NCI-H1694 (cell line): ENCODE results near the gene FCER1G.
A peak's percentile ranks its signal among the peaks of the same experiment; 100 is the strongest.
"Not testable (repeated sequence)": the region's sequence is repeated elsewhere in the genome, so short reads cannot be mapped to it uniquely, and the experiment has no call there.

Experiments used
- DNase-seq: peaks from one replicate; lab custom pipeline; 2025; lab: John Stamatoyannopoulos, UW

FCER1G gene

GRCh38 chr1:161207173-161207572 is 7.9 kb upstream of the FCER1G start:
- no peak for DNase-seq

- DNase-seq: peak; percentile 62
These were observed 5.2 kb upstream of the FCER1G start for GRCh38 chr1:161209790-161210409.

- no peak for DNase-seq
These were observed 726 bp upstream of the FCER1G start for GRCh38 chr1:161214369-161214768.

DNA sequence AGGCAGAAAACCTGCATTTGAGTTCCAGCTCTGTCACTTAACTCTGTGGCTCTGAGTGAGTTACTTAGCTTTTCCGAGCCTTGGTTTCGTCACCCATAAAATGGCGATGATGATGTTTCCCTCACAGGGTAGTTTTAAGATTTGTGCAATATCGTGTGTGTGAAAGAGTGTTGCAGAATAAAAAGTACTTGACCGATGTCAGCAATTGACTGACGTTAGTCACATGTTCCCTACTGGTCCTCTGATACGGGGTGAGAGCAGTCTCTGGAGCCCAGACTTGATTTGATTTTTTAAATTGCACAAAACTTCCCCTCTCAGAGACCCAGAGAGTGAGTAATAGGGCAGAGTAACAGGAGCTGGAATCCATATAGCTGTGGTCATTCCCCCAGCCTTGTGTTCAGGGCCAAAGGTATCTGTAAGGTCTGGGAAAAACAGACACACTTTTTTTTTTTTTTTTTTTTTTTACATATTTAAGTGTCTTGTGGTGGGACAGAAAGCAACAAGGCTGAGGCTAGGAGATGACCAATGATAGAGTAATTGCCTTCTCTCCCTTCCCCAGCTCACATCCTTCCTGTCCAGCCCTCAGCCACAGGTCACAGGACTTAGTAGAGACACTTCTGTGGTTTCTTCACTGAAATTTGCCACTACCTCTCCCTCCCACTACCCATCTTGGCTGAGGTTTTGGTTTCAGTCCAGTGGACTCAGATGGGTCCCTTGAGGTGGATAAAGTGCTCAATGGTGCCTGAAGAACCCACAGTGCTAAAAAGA is 2.0 kb downstream of the FCER1G start:
- no peak for DNase-seq

- no peak for DNase-seq
These were observed 2.7 kb downstream of the FCER1G start for GRCh38 chr1:161217831-161218230.

GRCh38 chr1:161218301-161219077 is 3.4 kb downstream of the FCER1G start:
- no peak for DNase-seq

DNA sequence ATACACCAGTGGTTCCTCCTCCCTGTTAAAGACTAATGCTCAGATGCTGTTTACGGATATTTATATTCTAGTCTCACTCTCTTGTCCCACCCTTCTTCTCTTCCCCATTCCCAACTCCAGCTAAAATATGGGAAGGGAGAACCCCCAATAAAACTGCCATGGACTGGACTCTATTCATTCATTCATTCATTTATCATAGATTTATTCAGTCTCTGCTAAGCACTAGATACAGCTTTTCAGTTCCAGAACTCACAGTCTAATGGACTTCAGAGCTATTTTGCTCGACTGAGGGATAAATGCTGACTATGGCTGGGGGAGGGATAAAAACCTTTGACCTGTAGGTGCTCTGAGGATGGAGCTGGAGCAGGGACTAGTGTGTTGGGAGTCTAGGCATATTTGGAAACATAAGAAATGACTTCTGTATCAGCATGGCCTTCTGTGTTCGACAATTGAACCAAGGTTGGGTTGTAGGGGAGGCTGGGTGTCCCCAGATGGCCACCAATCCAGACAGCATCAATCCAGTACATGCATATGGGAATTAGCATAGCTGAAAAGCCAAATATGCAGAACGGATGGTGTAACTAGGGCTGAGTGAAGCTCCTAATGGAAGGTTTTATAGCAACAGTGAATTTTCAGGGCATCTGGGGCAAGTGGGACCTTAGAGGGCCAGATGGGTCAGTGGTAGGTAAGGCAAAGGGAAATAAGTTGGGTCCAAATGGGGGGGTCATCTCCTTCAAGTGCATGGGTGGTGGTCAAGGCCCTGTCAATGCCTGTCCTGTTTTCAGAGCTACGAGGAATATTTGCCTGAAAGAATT is 4.2 kb downstream of the FCER1G start:
- DNase-seq: no peak

GRCh38 chr1:161220002-161220401 is 4.9 kb downstream of the FCER1G start:
- DNase-seq: no peak

- no peak for DNase-seq
These were observed 7.3 kb downstream of the FCER1G start for GRCh38 chr1:161222175-161223019.

DNA sequence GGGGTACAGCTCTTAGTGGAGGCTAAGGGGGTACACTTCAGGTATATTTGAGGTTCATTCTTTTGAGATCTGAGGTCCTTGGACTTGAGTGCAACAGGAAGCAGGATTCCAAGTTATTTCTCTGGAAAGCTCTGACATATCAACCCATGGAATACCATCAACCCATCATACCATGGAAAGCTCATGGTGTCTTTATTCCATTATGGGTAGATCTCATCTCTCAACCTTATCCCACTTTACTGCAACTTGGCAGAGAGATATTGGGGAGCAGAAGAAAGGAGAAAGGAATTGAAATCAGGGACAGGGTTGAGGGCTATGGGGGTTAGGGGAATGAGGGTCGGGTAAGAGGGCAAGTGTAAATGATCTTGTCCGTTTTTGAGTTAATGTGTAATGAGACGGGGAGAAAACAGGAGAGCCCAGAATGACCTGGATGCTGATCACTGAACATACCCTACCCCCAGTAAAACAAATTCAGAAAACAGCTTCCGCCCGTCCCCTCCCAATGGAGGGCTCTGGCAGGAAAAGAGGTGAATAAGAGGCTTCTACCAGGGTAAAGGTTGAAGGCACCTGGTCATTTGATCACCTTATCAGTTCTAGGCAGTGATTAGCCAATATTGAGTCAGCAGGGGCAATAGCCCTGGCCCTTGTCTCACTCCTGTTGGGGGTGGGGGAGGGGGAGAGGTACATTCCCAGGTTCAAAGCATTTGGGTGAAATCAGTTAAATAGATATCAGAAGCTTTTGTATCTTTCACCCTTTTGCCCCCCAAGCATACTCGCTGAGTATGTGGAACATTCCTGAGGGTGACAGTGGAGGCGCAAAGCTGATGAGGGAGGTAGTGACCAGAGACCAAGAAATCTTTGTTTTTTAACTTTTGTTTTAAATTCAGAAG is 9.0 kb downstream of the FCER1G start:
- DNase-seq: no peak

GRCh38 chr1:161224695-161225087 is 9.6 kb downstream of the FCER1G start:
- DNase-seq: not testable (repeated sequence)

- DNase-seq: no peak
These were observed 10.1 kb downstream of the FCER1G start for GRCh38 chr1:161225178-161225533.

DNA sequence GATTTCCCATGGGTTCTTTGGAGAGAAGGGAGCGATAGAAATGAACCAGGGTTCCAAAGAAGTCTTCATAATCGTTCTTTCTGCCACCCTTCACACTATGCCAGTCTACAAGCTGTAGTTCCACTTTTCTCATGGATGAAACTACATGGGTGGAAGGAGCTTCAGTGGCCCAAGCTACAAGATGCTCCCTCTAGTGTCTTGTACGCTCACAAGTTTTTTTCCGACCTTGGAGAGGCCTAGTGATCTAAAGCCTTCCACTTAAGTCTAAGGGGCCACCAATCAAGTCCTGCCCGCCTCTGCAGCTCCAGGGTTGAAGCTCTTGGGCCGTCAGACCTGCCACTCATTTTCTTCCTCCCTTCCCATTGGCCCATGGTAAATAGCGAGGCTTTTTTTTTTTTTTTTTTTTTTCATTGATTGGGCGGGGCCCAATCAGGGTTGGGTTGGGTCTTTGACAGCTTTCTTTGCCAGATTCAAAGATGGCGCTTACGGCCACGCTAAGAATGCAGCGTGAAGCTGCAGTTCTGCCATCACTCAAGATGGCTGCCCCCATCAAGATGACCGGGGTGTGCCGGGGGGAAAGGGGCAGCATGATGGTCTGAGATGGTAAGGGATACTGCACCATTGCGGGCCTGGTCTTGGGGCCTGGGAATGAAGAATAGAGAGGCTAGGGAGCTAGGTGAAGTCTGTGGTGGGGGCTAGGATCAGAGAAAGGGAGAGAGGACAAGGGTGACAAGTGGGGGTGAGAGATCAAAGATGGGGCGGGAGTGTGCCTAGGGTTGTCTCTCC is 10.6 kb downstream of the FCER1G start, which contains the start of gene TOMM40L:
Gene TOMM40L, plus strand, starts transcription at position 527 of the 786 bp plus-strand sequence. CDS start 430 bp downstream, outside the sequence.
- peak; percentile 99 for DNase-seq

GRCh38 chr1:161226320-161226711 is 11.2 kb downstream of the FCER1G start:
- no peak for DNase-seq

GRCh38 chr1:161226759-161227158 is 11.7 kb downstream of the FCER1G start:
- no peak for DNase-seq

DNA sequence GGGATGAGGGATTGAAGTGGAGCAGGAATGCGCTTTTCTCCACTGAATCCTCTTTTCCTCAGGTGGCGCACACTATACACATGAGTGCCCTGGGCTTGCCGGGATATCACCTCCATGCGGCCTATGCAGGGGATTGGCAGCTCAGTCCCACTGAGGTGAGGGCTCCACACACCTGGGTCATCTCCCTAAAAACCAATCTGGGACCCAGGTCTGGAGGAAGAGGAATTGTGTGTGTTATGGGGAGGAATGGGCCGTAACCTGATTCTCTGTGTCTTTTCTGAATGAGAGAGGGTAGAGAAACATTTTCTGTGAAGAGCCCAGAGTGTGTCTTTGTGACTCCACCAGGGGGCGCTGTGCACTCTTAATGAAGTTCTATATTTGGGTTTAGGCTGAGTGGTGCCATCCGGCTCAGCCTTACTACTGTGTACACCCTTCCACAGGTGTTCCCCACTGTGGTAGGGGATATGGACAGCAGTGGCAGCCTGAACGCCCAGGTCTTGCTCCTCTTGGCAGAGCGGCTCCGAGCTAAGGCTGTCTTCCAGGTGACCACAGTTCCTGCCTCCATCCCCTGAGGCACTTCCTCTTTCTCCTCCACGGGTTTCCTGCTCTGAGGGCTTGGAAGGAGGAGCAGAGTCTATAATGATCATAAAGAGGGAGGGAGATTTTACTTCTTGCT is 12.2 kb downstream of the FCER1G start:
- peak; percentile 92 for DNase-seq

DNA sequence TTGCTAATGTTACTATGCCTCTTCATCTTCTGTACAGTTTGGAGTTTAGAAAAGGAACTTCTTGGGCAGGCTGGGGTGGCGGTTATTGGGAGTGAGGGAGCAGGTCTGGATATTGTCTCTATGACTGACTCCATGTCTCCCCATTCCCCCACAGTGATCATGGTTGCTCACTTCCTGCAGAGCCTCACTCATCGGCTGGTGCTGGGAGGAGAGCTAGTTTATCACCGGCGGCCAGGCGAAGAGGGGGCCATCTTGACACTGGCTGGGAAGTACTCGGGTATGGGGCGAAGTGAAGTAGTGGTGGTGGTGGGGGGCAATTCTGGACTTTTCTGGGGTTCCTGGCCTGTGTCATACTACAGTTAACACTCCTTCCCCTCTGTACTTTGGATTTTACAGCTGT is 12.9 kb downstream of the FCER1G start:
- DNase-seq: no peak

DNA sequence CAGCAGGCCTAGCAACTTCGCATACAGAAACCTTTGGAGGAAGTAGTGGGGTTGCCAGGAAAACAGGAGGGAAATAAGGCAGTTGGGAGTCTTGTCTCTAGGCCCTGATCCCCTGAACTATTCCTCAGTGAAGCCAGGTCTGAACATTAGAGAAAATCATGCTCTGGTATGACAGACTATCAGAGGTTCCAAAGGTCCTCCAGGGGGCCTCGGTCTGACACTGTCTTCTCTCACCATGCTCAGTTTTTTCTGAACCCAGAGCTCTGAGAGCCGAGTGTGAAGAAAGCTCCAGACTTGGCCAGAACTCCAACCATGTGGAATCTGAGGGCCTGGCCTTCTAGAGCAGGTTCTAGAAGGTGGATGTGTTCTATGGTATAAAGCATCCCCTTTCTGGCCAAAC is 14.8 kb downstream of the FCER1G start:
- DNase-seq: no peak

- no peak for DNase-seq
These were observed 15.7 kb downstream of the FCER1G start for GRCh38 chr1:161230762-161231161.
